ENCODE data around the gene PRDM16.

DNA sequence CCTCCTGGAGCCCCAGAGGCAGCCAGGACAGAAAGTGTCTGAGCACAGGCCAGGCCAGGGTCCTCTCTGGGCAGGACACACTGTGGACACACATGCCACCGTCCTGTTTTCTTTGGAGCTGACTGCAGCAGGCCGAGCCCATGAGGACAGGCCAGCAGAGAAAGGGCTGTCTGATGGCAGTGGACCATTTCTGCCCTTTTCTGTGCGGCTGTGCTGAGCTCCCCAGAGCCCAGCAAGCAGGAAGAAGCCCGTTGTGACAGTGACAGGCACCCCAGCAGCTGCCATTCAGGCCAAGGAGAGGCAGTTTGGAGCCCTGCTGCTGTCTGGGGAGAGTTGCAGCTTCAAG, 269.7 kb downstream of the PRDM16 start:
- TF ChIP-seq, protein P1, sequence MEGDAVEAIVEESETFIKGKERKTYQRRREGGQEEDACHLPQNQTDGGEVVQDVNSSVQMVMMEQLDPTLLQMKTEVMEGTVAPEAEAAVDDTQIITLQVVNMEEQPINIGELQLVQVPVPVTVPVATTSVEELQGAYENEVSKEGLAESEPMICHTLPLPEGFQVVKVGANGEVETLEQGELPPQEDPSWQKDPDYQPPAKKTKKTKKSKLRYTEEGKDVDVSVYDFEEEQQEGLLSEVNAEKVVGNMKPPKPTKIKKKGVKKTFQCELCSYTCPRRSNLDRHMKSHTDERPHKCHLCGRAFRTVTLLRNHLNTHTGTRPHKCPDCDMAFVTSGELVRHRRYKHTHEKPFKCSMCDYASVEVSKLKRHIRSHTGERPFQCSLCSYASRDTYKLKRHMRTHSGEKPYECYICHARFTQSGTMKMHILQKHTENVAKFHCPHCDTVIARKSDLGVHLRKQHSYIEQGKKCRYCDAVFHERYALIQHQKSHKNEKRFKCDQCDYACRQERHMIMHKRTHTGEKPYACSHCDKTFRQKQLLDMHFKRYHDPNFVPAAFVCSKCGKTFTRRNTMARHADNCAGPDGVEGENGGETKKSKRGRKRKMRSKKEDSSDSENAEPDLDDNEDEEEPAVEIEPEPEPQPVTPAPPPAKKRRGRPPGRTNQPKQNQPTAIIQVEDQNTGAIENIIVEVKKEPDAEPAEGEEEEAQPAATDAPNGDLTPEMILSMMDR (IDR thresholded peaks at IDR 0.05; ENCODE audit: low read depth, low read length, missing input control), result no peak
- TF ChIP-seq, protein P2, sequence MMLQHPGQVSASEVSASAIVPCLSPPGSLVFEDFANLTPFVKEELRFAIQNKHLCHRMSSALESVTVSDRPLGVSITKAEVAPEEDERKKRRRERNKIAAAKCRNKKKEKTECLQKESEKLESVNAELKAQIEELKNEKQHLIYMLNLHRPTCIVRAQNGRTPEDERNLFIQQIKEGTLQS (IDR thresholded peaks at IDR 0.05), result no peak
